GM18508 (cell line): ENCODE data around the gene YIPF5.

Source experiments
- ATAC-seq: cut with Tn5 transposase; IDR thresholded peaks from one replicate; pipeline ENCODE4 v1.9.1; 2021; ENCODE audit warnings: moderate number of reproducible peaks; ENCODE audit not compliant: insufficient read depth, unreplicated experiment

Gene YIPF5

GRCh38 chr5:144170276-144171024 lies at the start of gene YIPF5, which contains the start of gene KCTD16:
TSS of gene YIPF5 (minus strand) at chr5:144170659. CDS start at chr5:144169955, 704 bp downstream.
TSS of gene KCTD16 (plus strand) at chr5:144170873.
- peak; percentile 99 for ATAC-seq

- no peak for ATAC-seq
These were observed 49.4 kb upstream of the YIPF5 start for GRCh38 chr5:144219869-144220268.

- ATAC-seq = no peak
These were observed 40.2 kb upstream of the YIPF5 start for GRCh38 chr5:144210655-144211054.

DNA sequence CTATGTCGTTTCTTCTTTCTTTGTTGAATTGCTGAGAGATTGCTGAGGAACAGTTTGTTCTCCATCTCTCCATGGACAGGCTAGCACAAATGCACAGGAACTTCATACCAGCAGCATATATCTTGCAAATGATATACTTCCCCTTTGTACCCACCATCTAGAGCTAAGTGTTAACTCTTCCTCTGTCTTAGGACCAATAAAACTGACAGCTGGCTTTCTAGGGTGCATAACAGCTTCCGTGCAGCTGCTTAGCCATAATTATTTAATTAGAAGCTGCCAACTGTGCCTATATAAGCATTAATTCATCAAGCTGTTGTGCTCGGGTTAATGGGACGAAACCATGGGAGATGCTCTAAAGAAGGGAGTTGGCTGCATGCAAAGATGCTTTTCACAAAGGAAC lies 38.9 kb upstream of the YIPF5 start:
- no peak for ATAC-seq

GRCh38 chr5:144207875-144208444 lies 37.5 kb upstream of the YIPF5 start:
- no peak for ATAC-seq

DNA sequence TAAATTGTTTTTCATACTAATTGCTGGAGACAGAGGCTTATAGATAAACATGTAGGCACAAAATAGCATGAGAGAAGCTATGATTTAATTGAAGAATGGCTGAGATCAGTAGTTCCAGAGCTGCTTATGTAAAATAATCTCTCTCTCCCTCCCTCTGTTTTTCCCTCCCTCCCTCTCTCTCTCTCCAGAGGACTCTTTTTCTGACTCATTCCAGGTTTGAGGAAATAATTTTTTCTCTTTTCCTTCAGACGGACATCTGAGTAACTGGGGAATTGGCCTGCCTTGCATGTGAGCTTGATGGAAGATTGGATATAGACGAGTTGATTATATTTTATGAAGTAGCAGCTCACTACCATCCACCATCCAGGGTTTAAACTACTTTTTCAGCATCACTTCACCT lies 35.7 kb upstream of the YIPF5 start:
- ATAC-seq = no peak

DNA sequence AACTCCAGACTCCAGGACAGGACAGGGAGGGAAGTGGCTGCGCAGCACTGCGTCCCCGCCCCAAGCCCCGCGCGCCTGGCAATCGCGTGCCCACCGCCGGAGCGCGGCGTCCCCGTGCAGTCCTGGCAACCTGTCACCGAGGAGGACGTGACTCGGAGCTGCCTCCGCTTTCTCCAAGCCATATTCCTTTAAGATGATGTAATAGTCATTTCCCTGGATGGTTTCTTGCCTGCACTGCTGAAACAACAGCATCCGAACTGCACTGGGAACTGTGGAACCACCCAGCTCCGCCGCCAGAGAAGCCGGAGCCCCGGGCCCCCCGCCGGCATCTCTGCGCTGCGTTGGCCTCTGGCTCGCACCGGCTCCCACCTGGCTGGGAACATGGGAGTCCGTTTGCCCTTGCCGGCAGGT lies 34.7 kb upstream of the YIPF5 start:
- no peak for ATAC-seq

DNA sequence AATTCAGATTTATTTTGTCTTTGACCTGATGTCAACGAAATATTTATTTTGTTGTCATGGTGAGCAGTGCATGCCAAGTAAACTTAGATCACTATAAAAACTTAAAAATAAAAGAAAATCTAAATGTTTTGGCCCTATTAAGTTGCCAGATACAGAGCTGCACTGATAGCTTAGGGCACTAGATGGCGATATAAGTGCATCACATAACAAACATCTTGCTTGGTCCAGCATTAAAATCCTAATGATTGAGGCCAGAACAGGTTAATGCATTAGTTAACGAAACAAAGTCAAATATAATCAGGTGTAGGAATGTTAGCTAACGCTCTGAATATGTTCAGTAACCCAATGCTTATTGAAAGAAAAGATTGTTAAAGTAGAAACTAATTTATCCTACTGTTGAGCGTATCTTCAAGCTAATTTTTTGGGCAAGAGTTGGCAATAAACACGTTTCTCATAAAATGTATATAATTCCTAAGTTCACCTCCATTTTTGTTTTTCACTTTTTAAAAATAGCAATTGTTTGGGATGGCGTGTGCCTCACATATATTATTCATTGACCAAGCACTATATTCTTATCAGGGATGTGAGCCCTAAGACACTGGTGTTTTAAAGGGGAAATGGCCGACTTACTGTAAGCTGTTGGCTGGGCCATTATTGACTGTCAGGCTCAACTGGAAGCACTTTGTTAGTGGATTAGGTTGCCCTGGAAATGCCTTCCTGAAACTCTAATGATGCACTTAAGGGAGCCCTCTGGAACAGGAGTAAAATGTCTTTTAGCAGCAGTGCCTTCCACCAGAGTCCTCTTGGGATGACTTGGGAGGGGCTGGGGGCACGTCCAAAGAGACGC lies 33.5 kb upstream of the YIPF5 start:
- ATAC-seq = peak; percentile 84

- no peak for ATAC-seq
These were observed 32.3 kb upstream of the YIPF5 start for GRCh38 chr5:144202726-144203125.

DNA sequence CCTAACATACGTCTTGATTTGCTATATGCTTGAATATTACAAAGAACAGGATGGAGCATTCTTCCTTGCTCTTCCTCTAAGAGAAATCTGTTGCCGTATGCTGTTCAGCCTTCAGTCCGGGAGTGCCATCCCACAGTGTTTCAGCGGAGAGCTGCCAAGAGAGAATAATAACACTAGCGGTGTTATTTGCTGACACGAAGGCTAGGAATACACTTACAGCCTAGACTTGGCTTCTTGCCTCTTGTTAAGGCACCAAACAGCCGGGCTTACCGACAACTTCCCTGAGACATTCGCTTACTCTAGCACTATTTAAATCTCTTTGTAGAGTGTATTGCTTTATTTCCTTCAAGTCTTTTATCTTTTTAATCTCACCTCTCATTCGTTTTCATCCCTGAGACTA lies 31.6 kb upstream of the YIPF5 start:
- no peak for ATAC-seq

- no peak for ATAC-seq
These were observed 31.1 kb upstream of the YIPF5 start for GRCh38 chr5:144201588-144201987.

DNA sequence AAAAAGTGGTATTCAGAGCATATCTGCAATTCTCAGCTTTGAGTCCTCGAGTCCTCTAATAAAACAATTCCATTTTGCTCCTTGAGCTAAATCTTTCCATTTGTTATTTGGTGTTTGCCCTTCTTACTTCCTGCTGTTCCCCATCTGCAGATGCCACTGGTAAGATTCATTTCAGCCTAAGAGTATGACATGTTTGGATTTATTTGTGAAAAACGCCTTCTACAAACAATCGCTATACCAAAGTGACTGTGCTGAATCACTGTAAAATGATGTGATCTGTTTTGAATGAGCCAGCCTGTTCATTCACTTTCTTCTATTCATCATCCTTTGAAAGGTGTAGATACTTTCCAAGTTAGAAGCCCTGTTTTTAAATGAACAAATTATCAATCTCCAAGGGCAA lies 27.9 kb upstream of the YIPF5 start:
- no peak for ATAC-seq

DNA sequence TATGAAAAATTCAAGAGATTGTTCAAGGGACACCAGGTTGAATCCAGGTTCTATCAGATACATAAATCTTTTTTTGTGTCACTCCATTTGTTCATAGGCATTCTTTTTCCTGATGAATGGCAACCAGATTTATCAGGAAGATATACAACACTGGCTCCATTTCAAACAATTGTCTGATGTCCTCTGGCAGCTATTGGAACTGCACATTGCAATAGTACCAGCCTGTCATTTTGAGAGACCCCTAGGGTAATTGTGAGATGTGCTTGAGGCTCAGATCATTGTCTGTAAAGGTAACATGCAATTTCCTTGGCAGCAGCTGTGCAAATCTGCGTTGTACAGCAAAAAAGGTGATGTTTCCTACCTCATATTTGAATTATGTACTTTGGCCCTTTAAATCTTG lies 26.2 kb upstream of the YIPF5 start:
- ATAC-seq = no peak

- no peak for ATAC-seq
These were observed 25.0 kb upstream of the YIPF5 start for GRCh38 chr5:144195448-144195847.

DNA sequence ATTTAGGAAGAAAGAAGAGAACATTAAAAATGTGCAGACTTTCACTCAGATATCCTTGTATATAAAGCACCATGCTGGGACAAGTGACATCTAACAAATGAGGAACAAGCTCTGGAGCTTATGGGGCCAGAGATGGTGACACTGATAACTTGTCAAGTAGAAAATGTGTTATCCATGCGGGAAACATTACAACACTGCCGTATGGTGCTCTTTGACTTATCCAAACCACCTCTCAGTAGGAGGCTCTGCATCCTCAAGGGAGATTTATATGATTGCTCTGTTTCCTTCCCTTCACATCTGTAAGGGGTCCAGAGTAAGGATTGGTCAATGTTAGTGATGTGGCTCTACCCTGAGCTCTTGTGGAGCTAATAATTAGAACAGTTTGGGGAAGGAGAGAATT lies 23.7 kb upstream of the YIPF5 start:
- no peak for ATAC-seq

DNA sequence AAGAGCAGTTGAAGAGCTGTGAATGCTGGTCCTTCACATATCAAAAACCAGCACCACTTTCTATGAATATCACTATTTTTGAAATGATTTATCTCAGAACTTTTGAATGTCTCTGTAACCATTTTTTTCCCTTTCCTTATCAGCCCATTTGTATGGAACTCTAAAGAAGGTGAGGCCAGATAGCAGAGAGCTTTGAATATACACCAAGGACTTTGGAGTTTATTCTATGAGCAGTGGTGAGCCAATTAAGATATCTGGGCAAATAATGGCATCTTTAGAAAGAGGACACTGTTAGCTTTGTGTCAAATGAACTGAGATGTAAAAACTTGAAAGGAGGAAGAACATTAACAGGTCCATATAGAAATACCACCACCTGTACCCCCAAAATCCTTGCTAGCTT lies 22.2 kb upstream of the YIPF5 start:
- ATAC-seq = no peak

DNA sequence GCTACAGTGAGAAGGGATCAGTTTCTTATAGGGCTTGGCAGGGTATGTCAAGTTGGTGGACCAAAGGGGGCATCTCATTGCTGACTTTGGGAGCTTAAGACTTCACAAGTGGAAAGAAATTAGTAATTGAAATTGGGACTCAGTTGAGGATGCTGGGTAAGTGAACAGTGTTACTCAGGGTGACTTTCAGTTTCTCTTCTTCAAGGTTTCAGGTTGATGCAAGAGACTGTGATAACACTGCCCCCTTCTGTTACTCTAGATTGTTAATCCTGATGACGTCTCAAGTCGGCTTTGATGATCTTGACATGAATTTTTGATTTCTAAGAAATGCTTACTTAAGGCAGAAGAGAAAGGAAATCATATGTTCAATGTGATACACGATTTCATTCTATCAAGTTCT lies 21.5 kb upstream of the YIPF5 start:
- peak; percentile 89 for ATAC-seq

DNA sequence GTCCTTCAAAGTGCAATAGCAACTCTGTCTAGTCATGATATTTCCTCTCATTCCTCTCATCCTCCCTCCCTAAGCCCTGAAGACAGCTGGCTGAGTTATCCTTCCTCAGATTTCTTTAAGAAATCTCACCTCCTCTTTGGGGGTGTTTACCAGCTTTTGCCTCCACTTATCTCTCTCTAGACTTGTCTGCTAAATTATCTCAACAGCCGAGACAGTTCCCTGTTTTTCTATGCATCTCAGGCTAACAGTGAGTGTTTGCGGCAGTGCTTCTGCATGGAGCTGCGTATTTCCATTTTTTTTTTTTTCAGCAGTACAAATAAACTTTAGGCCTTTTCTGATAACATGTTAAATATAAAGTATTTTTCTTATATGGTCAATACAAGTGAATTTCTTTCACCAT lies 21.1 kb upstream of the YIPF5 start:
- no peak for ATAC-seq

DNA sequence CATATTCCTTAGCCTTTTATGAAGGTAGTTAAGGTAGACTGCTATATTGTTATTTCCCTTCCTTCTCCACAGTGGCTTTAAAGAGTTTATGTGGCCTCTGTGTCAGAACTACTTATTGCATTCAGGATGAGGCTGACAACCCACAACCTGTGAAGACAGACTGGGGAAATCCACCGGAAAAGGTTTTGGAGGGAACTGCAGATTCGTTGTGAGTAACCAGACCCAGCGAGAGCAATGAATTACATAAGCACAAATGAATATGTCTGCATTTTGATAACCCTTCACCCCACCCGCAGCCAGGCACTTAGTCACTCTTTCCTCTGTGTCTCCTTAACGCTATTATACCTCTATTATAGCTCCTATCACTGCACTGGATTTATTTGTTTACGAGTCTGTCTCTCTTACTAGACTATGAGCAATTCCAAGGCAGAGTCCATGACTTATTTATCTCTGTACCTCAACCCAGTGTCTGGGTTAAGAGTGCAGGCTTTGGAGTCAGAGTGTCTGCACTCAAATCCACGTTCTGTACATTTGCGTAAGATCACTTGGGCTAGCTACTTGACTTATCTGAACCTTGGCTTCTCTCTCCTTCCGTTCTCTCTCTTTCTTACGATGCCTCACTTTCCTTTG lies 19.5 kb upstream of the YIPF5 start:
- ATAC-seq = peak; percentile 34

DNA sequence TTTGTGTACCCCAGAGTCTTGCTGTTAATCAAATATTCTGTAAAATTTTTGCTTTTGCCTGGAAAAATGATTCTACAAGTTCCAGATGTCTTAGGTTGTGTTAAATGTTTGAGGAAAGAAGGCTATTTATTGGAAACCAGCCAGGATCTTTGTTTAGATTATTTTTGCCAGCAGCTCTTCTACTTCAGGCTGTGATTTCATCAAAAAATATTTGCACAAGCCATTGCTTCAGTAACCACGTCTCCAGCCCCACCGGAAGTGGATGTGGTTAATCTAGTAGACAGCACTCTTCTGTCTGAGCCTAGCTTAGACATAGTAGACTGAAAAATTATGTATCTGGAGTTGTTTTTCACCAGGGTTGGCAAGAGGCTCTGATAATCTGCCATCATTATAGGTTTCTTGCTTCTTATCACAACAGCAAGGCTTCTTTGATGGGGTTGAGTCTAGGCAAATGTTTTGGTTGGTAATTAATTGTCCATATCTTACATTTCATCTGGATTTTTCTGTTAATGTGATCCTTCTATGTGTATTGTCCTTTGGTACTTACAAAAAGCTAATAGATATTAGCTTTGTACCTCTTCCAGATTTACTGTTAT lies 17.3 kb upstream of the YIPF5 start:
- ATAC-seq = peak; percentile 63
